ENCODE results near the gene ATP6V0D1. TPM values are rescaled to one million over a fixed set of nuclear protein-coding genes. Genes with fewer than 3 reads are reported as not detected.

Gene ATP6V0D1
- total RNA-seq, 4 donors from 2014 or later, result 103 to 131 (median 119) TPM

DNA sequence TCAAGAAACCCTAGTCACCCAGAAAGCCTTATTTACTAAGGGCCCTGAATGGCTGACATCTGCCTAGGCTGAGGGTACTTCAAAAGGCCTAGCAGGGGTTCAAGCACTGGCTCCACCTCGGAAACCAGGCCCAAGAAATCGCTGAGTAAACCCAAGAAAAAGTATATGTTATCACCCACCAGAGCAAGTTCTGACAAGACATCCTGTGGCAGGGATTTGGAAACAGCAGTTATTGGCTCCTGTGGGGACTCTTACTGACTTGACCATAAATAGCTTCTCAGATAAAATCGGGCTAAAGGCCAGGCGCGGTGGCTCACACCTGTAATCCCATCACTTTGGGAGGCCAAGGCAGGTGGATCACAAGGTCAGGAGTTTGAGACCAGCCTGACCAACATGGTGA, 12.2 kb downstream of the ATP6V0D1 start:
- TF ChIP-seq POLR2A (IDR thresholded peaks at IDR 0.05; ENCODE audit: low read depth) (no peak), EP300 (IDR thresholded peaks at IDR 0.05) (no peak), POLR2AphosphoS5 (IDR thresholded peaks at IDR 0.05) (no peak)
- TF ChIP-seq, protein P1, sequence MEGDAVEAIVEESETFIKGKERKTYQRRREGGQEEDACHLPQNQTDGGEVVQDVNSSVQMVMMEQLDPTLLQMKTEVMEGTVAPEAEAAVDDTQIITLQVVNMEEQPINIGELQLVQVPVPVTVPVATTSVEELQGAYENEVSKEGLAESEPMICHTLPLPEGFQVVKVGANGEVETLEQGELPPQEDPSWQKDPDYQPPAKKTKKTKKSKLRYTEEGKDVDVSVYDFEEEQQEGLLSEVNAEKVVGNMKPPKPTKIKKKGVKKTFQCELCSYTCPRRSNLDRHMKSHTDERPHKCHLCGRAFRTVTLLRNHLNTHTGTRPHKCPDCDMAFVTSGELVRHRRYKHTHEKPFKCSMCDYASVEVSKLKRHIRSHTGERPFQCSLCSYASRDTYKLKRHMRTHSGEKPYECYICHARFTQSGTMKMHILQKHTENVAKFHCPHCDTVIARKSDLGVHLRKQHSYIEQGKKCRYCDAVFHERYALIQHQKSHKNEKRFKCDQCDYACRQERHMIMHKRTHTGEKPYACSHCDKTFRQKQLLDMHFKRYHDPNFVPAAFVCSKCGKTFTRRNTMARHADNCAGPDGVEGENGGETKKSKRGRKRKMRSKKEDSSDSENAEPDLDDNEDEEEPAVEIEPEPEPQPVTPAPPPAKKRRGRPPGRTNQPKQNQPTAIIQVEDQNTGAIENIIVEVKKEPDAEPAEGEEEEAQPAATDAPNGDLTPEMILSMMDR (IDR thresholded peaks at IDR 0.05), result no peak
- DNase-seq (ENCODE audit: extremely low spot score), result no peak
- Histone ChIP-seq H3K27me3 (no peaks in the 10 kb centered on the region), H3K4me3 (no peak overlapping the region), H3K4me1 (peaks cover 31 to 70% (median 40%) of the 10 kb centered on the region in 4 donors), H3K36me3 (no peaks in the 10 kb centered on the region), H3K9me3 (no peaks in the 10 kb centered on the region), H3K27ac (replicated peaks in 1 of 4) (no peak overlapping the region)
- intact Hi-C loops (cut with DNase I), result no loop called here
- 91% methylated on average over 3 of the region's 5 CpGs for WGBS

GRCh38 chr16:67466581-67466980, 14.4 kb downstream of the ATP6V0D1 start:
- Histone ChIP-seq H3K9me3 (no peaks in the 10 kb centered on the region), H3K27me3 (no peaks in the 10 kb centered on the region), H3K4me1 (peaks cover 39 to 78% (median 58%) of the 10 kb centered on the region in 4 donors), H3K36me3 (peaks cover 0 to 5% (median 0%) of the 10 kb centered on the region in 4 donors), H3K4me3 (no peak overlapping the region), H3K27ac (replicated peaks in 1 of 4) (no peak overlapping the region)
- WGBS, result 56% methylated on average over 6 of the region's 6 CpGs
- TF ChIP-seq EP300 (IDR thresholded peaks at IDR 0.05), result no peak
- TF ChIP-seq POLR2A (IDR thresholded peaks at IDR 0.05; ENCODE audit: low read depth), result no peak
- no peak for TF ChIP-seq POLR2AphosphoS5 (IDR thresholded peaks at IDR 0.05)
- TF ChIP-seq, protein P1 (IDR thresholded peaks at IDR 0.05), result no peak
- intact Hi-C loops (cut with DNase I), result no loop called here
- no peak for DNase-seq (ENCODE audit: extremely low spot score)

DNA sequence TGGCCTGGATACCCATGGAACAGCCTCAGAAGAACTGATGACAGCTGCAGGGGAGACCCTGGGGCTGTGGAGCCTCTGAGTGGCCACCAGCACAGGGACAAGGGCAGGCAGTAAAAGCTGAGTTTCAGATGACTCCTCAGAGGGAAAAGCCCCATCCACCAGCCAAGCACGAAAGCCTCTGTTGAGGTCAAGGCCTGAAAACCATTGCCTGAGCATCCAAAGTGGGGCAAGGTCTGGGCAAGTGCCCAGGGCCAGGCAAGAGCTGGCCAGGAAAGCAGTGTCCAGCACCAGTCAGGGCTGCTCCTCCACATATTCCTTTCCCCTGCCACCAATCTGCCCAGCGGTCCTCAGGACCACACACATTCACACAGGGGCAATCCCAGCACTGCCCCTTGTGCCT, 16.4 kb downstream of the ATP6V0D1 start:
- Histone ChIP-seq H3K36me3 (peaks cover 0 to 12% (median 7%) of the 10 kb centered on the region in 4 donors), H3K27me3 (no peaks in the 10 kb centered on the region), H3K4me3 (no peak overlapping the region), H3K27ac (replicated peaks in 1 of 4) (no peak overlapping the region), H3K4me1 (peaks cover 46 to 83% (median 65%) of the 10 kb centered on the region in 4 donors), H3K9me3 (no peaks in the 10 kb centered on the region)
- TF ChIP-seq EP300 (IDR thresholded peaks at IDR 0.05) (no peak), POLR2A (IDR thresholded peaks at IDR 0.05; ENCODE audit: low read depth) (no peak), POLR2AphosphoS5 (IDR thresholded peaks at IDR 0.05) (no peak)
- TF ChIP-seq, protein P1 (IDR thresholded peaks at IDR 0.05), result no peak
- DNase-seq (ENCODE audit: extremely low spot score), result no peak
- intact Hi-C loops (cut with DNase I), result loop anchor here (2.0 kb wide), 1 partner anchor 32 kb away; no protein-coding TSS in a partner anchor
- WGBS, result 83% methylated on average over 2 of the region's 2 CpGs

GRCh38 chr16:67463691-67464090, 17.3 kb downstream of the ATP6V0D1 start:
- Histone ChIP-seq H3K4me3 (no peak overlapping the region), H3K27me3 (no peaks in the 10 kb centered on the region), H3K9me3 (no peaks in the 10 kb centered on the region), H3K4me1 (peaks cover 50 to 83% (median 74%) of the 10 kb centered on the region in 4 donors), H3K27ac (replicated peaks in 1 of 4) (no peak overlapping the region), H3K36me3 (peaks cover 0 to 12% (median 7%) of the 10 kb centered on the region in 4 donors)
- WGBS, result 89% methylated on average over 4 of the region's 4 CpGs
- no peak for DNase-seq (ENCODE audit: extremely low spot score)
- TF ChIP-seq EP300 (IDR thresholded peaks at IDR 0.05), result no peak
- TF ChIP-seq POLR2AphosphoS5 (IDR thresholded peaks at IDR 0.05), result no peak
- TF ChIP-seq POLR2A (IDR thresholded peaks at IDR 0.05; ENCODE audit: low read depth), result no peak
- TF ChIP-seq, protein P1 (IDR thresholded peaks at IDR 0.05), result no peak
- intact Hi-C loops (cut with DNase I), result loop anchor here (2.0 kb wide), 1 partner anchor 31 kb away; no protein-coding TSS in a partner anchor

GRCh38 chr16:67463059-67463458, 17.9 kb downstream of the ATP6V0D1 start:
- H3K4me3 ChIP-seq, result no peak overlapping the region
- intact Hi-C loops (cut with DNase I), result no loop called here
- no peak for DNase-seq (ENCODE audit: extremely low spot score)

More at GRCh38 chr16:67463059-67463458, 17.9 kb downstream of the ATP6V0D1 start:
- H3K4me1 ChIP-seq, result peaks cover 53 to 86% (median 80%) of the 10 kb centered on the region in 4 donors
- H3K9me3 ChIP-seq, result no peaks in the 10 kb centered on the region
- TF ChIP-seq POLR2A (IDR thresholded peaks at IDR 0.05; ENCODE audit: low read depth) (no peak), POLR2AphosphoS5 (IDR thresholded peaks at IDR 0.05) (no peak), EP300 (IDR thresholded peaks at IDR 0.05) (no peak)
- TF ChIP-seq, protein P1 (IDR thresholded peaks at IDR 0.05), result no peak
- WGBS, result 61% methylated on average over 4 of the region's 5 CpGs
- no peaks in the 10 kb centered on the region for H3K27me3 ChIP-seq
- H3K27ac ChIP-seq (replicated peaks in 1 of 4), result no peak overlapping the region
- peaks cover 0 to 12% (median 7%) of the 10 kb centered on the region in 4 donors for H3K36me3 ChIP-seq
